Glutamatergic neuron (in vitro differentiated cells): ENCODE measurements around the gene SDSL. TPM values are rescaled to one million over a fixed set of nuclear protein-coding genes. Genes with fewer than 3 reads are reported as not detected.

Experiments used
- DNase-seq: peaks from one replicate; pipeline ENCODE4 v3.0.0; 2022
- H3K27ac Mint-ChIP-seq: one replicate; pipeline ENCODE4 v1.8.0; 2020; ENCODE audit warnings: mild to moderate bottlenecking, mixed read lengths, inconsistent platforms; ENCODE audit not compliant: unreplicated experiment
- H3K27me3 Mint-ChIP-seq: one replicate; pipeline ENCODE4 v1.8.0; 2020; ENCODE audit warnings: mild to moderate bottlenecking, moderate library complexity, mixed read lengths, inconsistent platforms; ENCODE audit not compliant: unreplicated experiment
- H3K36me3 Mint-ChIP-seq: one replicate; pipeline ENCODE4 v1.8.0; 2020; ENCODE audit warnings: mild to moderate bottlenecking, mixed read lengths, inconsistent platforms; ENCODE audit not compliant: unreplicated experiment
- H3K4me1 Mint-ChIP-seq: one replicate; pipeline ENCODE4 v1.8.0; 2020; ENCODE audit warnings: mild to moderate bottlenecking, low read depth, mixed read lengths, inconsistent platforms; ENCODE audit not compliant: unreplicated experiment
- H3K4me3 Mint-ChIP-seq: one replicate; pipeline ENCODE4 v1.8.0; 2020; ENCODE audit warnings: mild to moderate bottlenecking, mixed read lengths, inconsistent platforms; ENCODE audit not compliant: unreplicated experiment
- H3K9me3 Mint-ChIP-seq: one replicate; pipeline ENCODE4 v1.8.0; 2020; ENCODE audit warnings: mild to moderate bottlenecking, moderate library complexity, mixed read lengths, inconsistent platforms; ENCODE audit not compliant: unreplicated experiment
- CTCF ChIP-seq: fragments of 200-600 bp; sonication (generic); IDR thresholded peaks from one replicate; pipeline ENCODE4 v1.5.0; 2021; ENCODE audit not compliant: partially characterized antibody, unreplicated experiment
- total RNA-seq: library from RNA; stranded (reverse); fragmentation: NEBNext Ultra II Directional; extraction: Animal tissue kit (Norgen Biotek cat#: 25700); gene quantifications from one replicate; pipeline ENCODE4 v1.2.1, GENCODE V29; 2021; ENCODE audit not compliant: unreplicated experiment

Gene SDSL
- total RNA-seq, 1 donor from 2014 or later: 0.74 TPM

GRCh38 chr12:113463746-113464451 is 41.7 kb downstream of the SDSL start:
- peak overlapping the region; percentile 88 for H3K4me3 Mint-ChIP-seq
- no peak for DNase-seq

GRCh38 chr12:113464452-113464775 is 42.2 kb downstream of the SDSL start:
- Mint-ChIP-seq H3K4me3 (peak overlapping the region; percentile 55), H3K4me1 (peaks cover 16% of the 10 kb centered on the region), H3K27ac (no peak overlapping the region), H3K27me3 (peaks cover 34% of the 10 kb centered on the region), H3K36me3 (peaks cover 6% of the 10 kb centered on the region), H3K9me3 (peaks cover 9% of the 10 kb centered on the region)
- TF ChIP-seq CTCF: no peak
- DNase-seq: no peak

More at GRCh38 chr12:113463746-113464451, 41.7 kb downstream of the SDSL start:
- TF ChIP-seq CTCF: no peak
- H3K36me3 Mint-ChIP-seq: peaks cover 6% of the 10 kb centered on the region
- peak overlapping the region; percentile 4 for H3K27ac Mint-ChIP-seq
- peaks cover 16% of the 10 kb centered on the region for H3K4me1 Mint-ChIP-seq
- peaks cover 9% of the 10 kb centered on the region for H3K9me3 Mint-ChIP-seq
- peaks cover 34% of the 10 kb centered on the region for H3K27me3 Mint-ChIP-seq

- Mint-ChIP-seq H3K9me3 (peaks cover 9% of the 10 kb centered on the region), H3K27me3 (peaks cover 37% of the 10 kb centered on the region), H3K4me3 (peak overlapping the region; percentile 55), H3K36me3 (peaks cover 6% of the 10 kb centered on the region), H3K27ac (no peak overlapping the region), H3K4me1 (peaks cover 16% of the 10 kb centered on the region)
- peak; percentile 63 for DNase-seq
- TF ChIP-seq CTCF: no peak
Observed at GRCh38 chr12:113464852-113465719, 42.9 kb downstream of the SDSL start.

- H3K27ac Mint-ChIP-seq: no peak overlapping the region
- TF ChIP-seq CTCF: no peak
- H3K36me3 Mint-ChIP-seq: peaks cover 6% of the 10 kb centered on the region
- peaks cover 41% of the 10 kb centered on the region for H3K27me3 Mint-ChIP-seq
- DNase-seq: no peak
- peaks cover 9% of the 10 kb centered on the region for H3K9me3 Mint-ChIP-seq
- H3K4me1 Mint-ChIP-seq: peaks cover 19% of the 10 kb centered on the region
- H3K4me3 Mint-ChIP-seq: peak overlapping the region; percentile 78
Observed at GRCh38 chr12:113465808-113466453, 43.8 kb downstream of the SDSL start.
